Mesendoderm (in vitro differentiated cells): ENCODE measurements around the gene ARF3.
A peak's percentile ranks its signal among the peaks of the same experiment; 100 is the strongest.

Experiments
- DNase-seq: peaks from one replicate; pipeline ENCODE4 v3.0.0; 2013
- H2AK5ac ChIP-seq: 2 replicates; pipeline ENCODE4 v1.6.1; 2013; ENCODE audit warnings: low read length, inconsistent platforms
- H2BK120ac ChIP-seq: 2 replicates; pipeline ENCODE4 v1.6.1; 2013; ENCODE audit warnings: low read depth, mild to moderate bottlenecking, low read length, moderate library complexity, mixed read lengths
- H2BK15ac ChIP-seq: replicated peaks from 2 replicates; pipeline ENCODE4 v1.6.1; 2013; ENCODE audit warnings: low read depth, mild to moderate bottlenecking, moderate library complexity
- H2BK5ac ChIP-seq: 2 replicates; pipeline ENCODE4 v1.6.1; 2013; ENCODE audit warnings: low read length, inconsistent platforms
- H3K18ac ChIP-seq: 2 replicates; pipeline ENCODE4 v1.6.1; 2013; ENCODE audit warnings: mild to moderate bottlenecking, low read length, mixed read lengths
- H3K23ac ChIP-seq: one replicate; pipeline ENCODE4 v1.6.1; 2013; ENCODE audit warnings: low read length
- H3K27ac ChIP-seq: 2 replicates; pipeline ENCODE4 v1.5.1; 2013; ENCODE audit warnings: low read depth, mild to moderate bottlenecking, inconsistent platforms, low read length, moderate library complexity
- H3K27me3 ChIP-seq: 2 replicates; pipeline ENCODE4 v1.6.1; 2013; ENCODE audit warnings: low read length, control low read depth, mild to moderate bottlenecking, inconsistent platforms; ENCODE audit not compliant: insufficient read depth, poor library complexity
- H3K36me3 ChIP-seq: 2 replicates; pipeline ENCODE4 v1.6.1; 2013; ENCODE audit warnings: low read length, inconsistent platforms; ENCODE audit not compliant: control insufficient read depth, insufficient read depth
- H3K4ac ChIP-seq: one replicate; pipeline ENCODE4 v1.6.1; 2013; ENCODE audit warnings: low read depth, mild to moderate bottlenecking, low read length, moderate library complexity
- H3K4me1 ChIP-seq: 2 replicates; pipeline ENCODE4 v1.6.1; 2013; ENCODE audit warnings: low read depth, low read length, inconsistent platforms; ENCODE audit not compliant: control insufficient read depth
- H3K4me2 ChIP-seq: 2 replicates; pipeline ENCODE4 v1.6.1; 2013; ENCODE audit warnings: low read length
- H3K4me3 ChIP-seq: 2 replicates; pipeline ENCODE4 v1.5.1; 2013; ENCODE audit warnings: mild to moderate bottlenecking, low read length
- H3K56ac ChIP-seq: one replicate; pipeline ENCODE4 v1.6.1; 2013; ENCODE audit warnings: low read length
- H3K79me1 ChIP-seq: 2 replicates; pipeline ENCODE4 v1.6.1; 2013; ENCODE audit warnings: low read length, inconsistent platforms
- H3K79me2 ChIP-seq: 2 replicates; pipeline ENCODE4 v1.6.1; 2013; ENCODE audit warnings: mild to moderate bottlenecking, low read length; ENCODE audit not compliant: control insufficient read depth, insufficient read depth
- H3K9ac ChIP-seq: 2 replicates; pipeline ENCODE4 v1.6.1; 2013; ENCODE audit warnings: low read length, inconsistent platforms
- H4K5ac ChIP-seq: one replicate; pipeline ENCODE4 v1.6.1; 2013; ENCODE audit warnings: low read length
- H4K8ac ChIP-seq: one replicate; pipeline ENCODE4 v1.6.1; 2013; ENCODE audit warnings: low read depth, mild to moderate bottlenecking, control low read depth, low read length, moderate library complexity
- WGBS: extraction: QIAGEN DNeasy Blood & Tissue Kit; methylation state at CpG from one replicate; pipeline ENCODE4 v1.1.7; 2013; ENCODE audit warnings: low lambda C conversion rate, missing lambda C conversion rate; ENCODE audit not compliant: insufficient coverage; ENCODE audit errors: extremely low coverage; 5-methylcytosine and 5-hydroxymethylcytosine counted together

ARF3 gene

GRCh38 chr12:48978741-48979601 lies 21.7 kb upstream of the ARF3 start:
- H2BK15ac ChIP-seq = no peak overlapping the region
- no peaks in the 10 kb centered on the region for H3K79me2 ChIP-seq
- H3K23ac ChIP-seq = peak overlapping the region; percentile 24
- no peaks in the 10 kb centered on the region for H3K36me3 ChIP-seq
- H3K4me3 ChIP-seq = no peak overlapping the region
- H4K5ac ChIP-seq = no peak overlapping the region
- no peak for DNase-seq
- peak overlapping the region; percentile 40 for H3K9ac ChIP-seq
- H4K8ac ChIP-seq = no peak overlapping the region
- no peaks in the 10 kb centered on the region for H3K4me1 ChIP-seq
- peaks cover 77% of the 10 kb centered on the region for H3K27me3 ChIP-seq
- H3K27ac ChIP-seq = no peak overlapping the region
- H3K56ac ChIP-seq = peak overlapping the region; percentile 64
- H2BK120ac ChIP-seq = no peak overlapping the region
- H2BK5ac ChIP-seq = no peak overlapping the region
- peak overlapping the region; percentile 40 for H3K4me2 ChIP-seq
- no peak overlapping the region for H3K18ac ChIP-seq
- no CpG with 5 or more reads among the region's 45 CpGs for WGBS
- no peak overlapping the region for H3K4ac ChIP-seq
- H3K79me1 ChIP-seq = no peaks in the 10 kb centered on the region
- H2AK5ac ChIP-seq = no peak overlapping the region

GRCh38 chr12:48978291-48978740 lies 21.0 kb upstream of the ARF3 start, which contains the start of gene WNT1:
Gene WNT1 (plus strand): TSS chr12:48978322. CDS start chr12:48978651, 329 bp downstream.
- no peak within 1 kb of the TSS for H4K8ac ChIP-seq
- no peaks in the 10 kb centered on the region for H3K36me3 ChIP-seq
- WGBS = no CpG with 5 or more reads among the region's 45 CpGs
- no peaks in the 10 kb centered on the region for H3K79me1 ChIP-seq
- no peak within 1 kb of the TSS for H3K18ac ChIP-seq
- H3K4me2 ChIP-seq = peak within 1 kb of the TSS; percentile 40
- H3K9ac ChIP-seq = peak within 1 kb of the TSS; percentile 40
- H3K27me3 ChIP-seq = peaks cover 77% of the 10 kb centered on the region
- H3K56ac ChIP-seq = peak within 1 kb of the TSS; percentile 64
- H4K5ac ChIP-seq = no peak within 1 kb of the TSS
- H3K27ac ChIP-seq = no peak within 1 kb of the TSS
- H2BK5ac ChIP-seq = no peak within 1 kb of the TSS
- H3K4ac ChIP-seq = no peak within 1 kb of the TSS
- no peaks in the 10 kb centered on the region for H3K4me1 ChIP-seq
- no peak within 1 kb of the TSS for H2AK5ac ChIP-seq
- no peak for DNase-seq
- H3K4me3 ChIP-seq = no peak within 1 kb of the TSS
- no peak within 1 kb of the TSS for H2BK15ac ChIP-seq
- no peak within 1 kb of the TSS for H3K23ac ChIP-seq
- no peaks in the 10 kb centered on the region for H3K79me2 ChIP-seq
- H2BK120ac ChIP-seq = no peak within 1 kb of the TSS

GRCh38 chr12:48977290-48978281 lies 20.3 kb upstream of the ARF3 start:
- no peaks in the 10 kb centered on the region for H3K79me1 ChIP-seq
- no CpG with 5 or more reads among the region's 50 CpGs for WGBS
- no peak overlapping the region for H2BK15ac ChIP-seq
- peaks cover 79% of the 10 kb centered on the region for H3K27me3 ChIP-seq
- H2BK120ac ChIP-seq = no peak overlapping the region
- H3K27ac ChIP-seq = no peak overlapping the region
- DNase-seq = no peak
- no peak overlapping the region for H4K8ac ChIP-seq
- H3K79me2 ChIP-seq = no peaks in the 10 kb centered on the region
- H3K36me3 ChIP-seq = no peaks in the 10 kb centered on the region
- H2AK5ac ChIP-seq = no peak overlapping the region
- H3K23ac ChIP-seq = no peak overlapping the region
- no peak overlapping the region for H3K18ac ChIP-seq
- H3K4me1 ChIP-seq = no peaks in the 10 kb centered on the region
- no peak overlapping the region for H3K9ac ChIP-seq
- no peak overlapping the region for H3K4me2 ChIP-seq
- no peak overlapping the region for H3K56ac ChIP-seq
- no peak overlapping the region for H4K5ac ChIP-seq
- no peak overlapping the region for H2BK5ac ChIP-seq
- no peak overlapping the region for H3K4ac ChIP-seq
- no peak overlapping the region for H3K4me3 ChIP-seq

- Histone ChIP-seq H3K9ac (no peak overlapping the region), H3K36me3 (no peaks in the 10 kb centered on the region), H3K4me2 (no peak overlapping the region), H4K8ac (no peak overlapping the region), H3K18ac (no peak overlapping the region), H3K23ac (no peak overlapping the region), H3K27me3 (peaks cover 73% of the 10 kb centered on the region), H3K79me2 (no peaks in the 10 kb centered on the region), H3K4ac (no peak overlapping the region), H2BK120ac (no peak overlapping the region), H3K79me1 (no peaks in the 10 kb centered on the region), H3K4me1 (no peaks in the 10 kb centered on the region), H3K56ac (no peak overlapping the region), H2BK15ac (no peak overlapping the region), H4K5ac (no peak overlapping the region), H3K4me3 (no peak overlapping the region), H2BK5ac (no peak overlapping the region), H2AK5ac (no peak overlapping the region), H3K27ac (no peak overlapping the region)
- WGBS = no CpG with 5 or more reads among the region's 19 CpGs
- DNase-seq = no peak
Observed at GRCh38 chr12:48973941-48974673, 16.8 kb upstream of the ARF3 start.

GRCh38 chr12:48973531-48973930 lies 16.2 kb upstream of the ARF3 start:
- H3K9ac ChIP-seq = no peak overlapping the region
- H4K5ac ChIP-seq = no peak overlapping the region
- H2BK5ac ChIP-seq = no peak overlapping the region
- no peak overlapping the region for H3K4me3 ChIP-seq
- no peaks in the 10 kb centered on the region for H3K36me3 ChIP-seq
- no peak overlapping the region for H2BK15ac ChIP-seq
- no peak overlapping the region for H3K18ac ChIP-seq
- no peak overlapping the region for H2AK5ac ChIP-seq
- no peak overlapping the region for H3K4ac ChIP-seq
- H3K79me1 ChIP-seq = no peaks in the 10 kb centered on the region
- no peak overlapping the region for H4K8ac ChIP-seq
- H3K79me2 ChIP-seq = no peaks in the 10 kb centered on the region
- H3K56ac ChIP-seq = no peak overlapping the region
- no peaks in the 10 kb centered on the region for H3K4me1 ChIP-seq
- H3K4me2 ChIP-seq = no peak overlapping the region
- no peak overlapping the region for H2BK120ac ChIP-seq
- no CpG with 5 or more reads among the region's 12 CpGs for WGBS
- peaks cover 71% of the 10 kb centered on the region for H3K27me3 ChIP-seq
- no peak for DNase-seq
- H3K27ac ChIP-seq = no peak overlapping the region
- no peak overlapping the region for H3K23ac ChIP-seq
